HG03469 (cell line): ENCODE measurements around the gene TM7SF3.
A peak's percentile ranks its signal among the peaks of the same experiment; 100 is the strongest.

ENCODE experiments used
- ATAC-seq: cut with Tn5 transposase; IDR thresholded peaks from one replicate; pipeline ENCODE4 v1.9.1; 2021; ENCODE audit warnings: mild to moderate bottlenecking, moderate library complexity, moderate number of reproducible peaks; ENCODE audit not compliant: unreplicated experiment

The TM7SF3 gene

DNA sequence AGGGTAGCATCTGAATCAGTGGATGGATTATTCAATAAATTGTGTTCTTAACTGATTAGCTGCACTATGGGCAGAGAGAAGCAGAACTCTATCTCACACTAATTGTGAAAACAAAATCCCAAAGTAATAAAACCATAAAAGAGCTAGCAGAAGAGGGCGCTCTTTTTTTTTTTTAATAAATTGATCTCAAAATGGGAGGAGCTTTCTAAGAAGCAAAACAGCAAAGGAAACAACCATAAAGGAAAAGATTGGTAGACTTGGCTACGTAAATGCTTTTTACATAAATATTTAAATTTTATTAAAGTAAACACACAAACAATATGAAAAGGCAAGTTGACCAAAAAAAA, 1.5 kb upstream of the TM7SF3 start:
- no peak for ATAC-seq

DNA sequence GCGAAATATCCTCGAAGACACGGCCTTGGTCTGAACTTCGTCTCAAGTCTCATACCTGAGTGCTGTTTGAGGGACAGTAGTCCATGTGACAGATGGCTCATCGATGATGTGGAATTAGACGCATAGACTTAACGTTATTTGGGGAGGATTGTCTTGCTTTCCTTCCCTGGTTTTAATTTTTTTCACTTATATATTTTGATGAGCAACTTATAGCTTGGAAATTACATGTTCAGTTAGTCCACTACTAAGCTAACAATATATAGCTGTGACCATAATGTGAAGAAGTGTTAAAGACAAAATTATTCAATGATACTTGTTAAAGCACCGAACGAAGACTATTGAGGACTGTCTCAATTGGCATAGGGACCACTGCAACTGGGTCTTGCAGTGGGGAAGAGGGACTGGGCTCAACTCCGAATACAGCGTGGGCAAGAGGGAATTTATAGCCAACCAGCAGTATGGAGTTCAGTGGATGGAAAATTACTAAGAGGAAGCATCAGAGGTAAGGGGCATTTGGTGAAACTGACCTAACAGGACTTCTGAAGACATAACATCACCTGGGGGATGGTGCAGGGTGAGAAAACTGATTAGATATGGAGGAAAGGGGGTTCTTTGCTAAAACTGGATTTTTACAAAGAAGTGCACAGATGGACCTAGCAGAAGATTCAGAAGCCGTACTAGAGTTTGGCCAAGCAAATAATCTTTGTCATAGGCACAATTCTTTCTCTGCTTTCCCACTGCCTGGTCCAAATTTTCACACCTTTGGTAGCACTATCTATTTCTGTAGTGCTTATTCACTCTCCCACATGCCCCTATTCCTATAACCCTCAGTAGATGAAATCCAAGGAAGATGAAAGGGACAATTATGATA, 910 bp upstream of the TM7SF3 start:
- ATAC-seq = no peak

DNA sequence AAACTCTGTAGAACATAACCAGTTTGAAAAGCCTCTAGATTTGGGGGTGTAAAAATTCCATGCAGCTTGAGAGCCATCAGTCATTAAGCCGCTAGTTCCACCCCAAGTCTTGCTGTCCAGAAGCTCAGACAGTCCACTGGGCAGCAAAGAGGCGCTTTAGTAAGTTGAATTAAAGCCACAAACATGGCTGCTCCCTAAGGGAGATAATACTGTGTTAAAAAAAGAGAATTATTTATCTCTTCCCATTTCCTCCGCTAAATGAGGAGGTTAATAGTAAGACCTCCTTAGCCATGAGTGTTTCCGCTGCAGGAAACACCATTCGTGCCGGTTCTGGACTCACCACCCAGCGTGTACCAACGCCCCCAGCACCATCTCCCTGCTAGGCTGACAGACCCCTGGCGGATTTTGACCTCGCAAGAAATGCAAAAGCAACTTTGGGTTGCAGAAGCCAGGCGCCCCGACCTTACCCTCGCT, 536 bp downstream of the TM7SF3 start:
- ATAC-seq = peak; percentile 7

DNA sequence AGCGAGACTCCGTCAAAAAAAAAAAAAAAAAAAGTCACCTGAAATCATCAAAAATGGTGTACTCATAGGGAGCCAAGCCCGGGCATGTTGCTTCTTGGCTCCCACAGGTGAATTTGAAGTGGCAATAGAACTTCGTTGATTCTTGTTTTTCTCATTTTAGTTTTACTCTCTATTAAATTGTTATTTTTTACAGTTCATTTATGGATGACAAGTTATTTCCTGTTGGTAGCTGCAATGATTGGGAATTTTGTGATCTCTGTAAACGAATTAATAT, 1.3 kb downstream of the TM7SF3 start:
- no peak for ATAC-seq

DNA sequence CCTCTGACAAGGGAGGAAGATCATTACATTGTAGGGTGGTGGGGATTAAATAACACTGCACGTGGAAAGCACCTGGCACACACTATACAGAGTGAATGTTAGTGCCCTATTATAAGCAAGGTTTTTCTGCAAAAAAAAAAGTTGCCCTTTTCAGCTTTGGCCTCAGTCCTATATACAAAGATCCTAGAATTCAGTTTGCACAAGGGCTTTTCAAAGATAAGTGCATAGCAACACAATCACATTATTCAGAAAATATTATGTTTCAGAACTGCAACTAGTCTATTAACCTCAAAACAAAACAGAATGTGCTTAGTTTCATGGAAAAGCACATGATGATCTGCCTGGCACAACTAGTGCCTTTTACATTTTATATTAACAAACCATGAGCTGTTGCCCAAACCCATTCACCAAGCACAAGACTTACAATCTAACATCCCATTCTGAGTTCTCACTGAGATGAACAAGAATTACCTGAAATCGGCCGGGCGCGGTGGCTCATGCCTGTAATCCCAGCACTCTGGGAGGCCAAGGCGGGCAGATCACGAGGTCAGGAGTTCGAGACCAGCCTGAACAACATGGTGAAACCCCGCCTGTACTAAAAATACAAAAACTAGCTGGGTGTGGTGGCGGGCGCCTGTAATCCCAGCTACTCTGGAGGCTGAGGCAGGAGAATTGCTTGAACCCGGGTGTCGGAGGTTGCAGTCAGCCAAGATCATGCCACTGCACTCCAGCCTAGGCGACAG, 1.8 kb downstream of the TM7SF3 start:
- ATAC-seq = no peak

DNA sequence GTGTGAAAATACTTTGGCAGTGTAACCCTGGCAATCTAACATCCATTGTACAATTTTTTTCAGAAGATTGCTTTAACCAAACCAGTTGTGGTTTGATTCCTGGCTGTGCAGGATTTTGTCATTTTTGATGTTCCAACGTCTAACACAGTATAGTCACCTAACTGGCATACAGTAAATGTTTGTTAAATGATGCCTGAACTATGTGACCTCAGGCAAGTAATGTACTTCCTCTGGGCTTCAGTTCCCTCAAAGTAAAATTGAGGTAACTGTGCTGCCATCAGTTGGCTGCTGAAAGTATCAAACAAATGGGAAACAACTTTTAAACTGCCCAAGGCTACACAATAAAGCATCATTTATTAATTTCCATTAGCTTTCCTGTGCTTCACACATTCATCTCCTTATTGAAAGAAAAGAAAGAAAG, 4.3 kb downstream of the TM7SF3 start:
- ATAC-seq = no peak

DNA sequence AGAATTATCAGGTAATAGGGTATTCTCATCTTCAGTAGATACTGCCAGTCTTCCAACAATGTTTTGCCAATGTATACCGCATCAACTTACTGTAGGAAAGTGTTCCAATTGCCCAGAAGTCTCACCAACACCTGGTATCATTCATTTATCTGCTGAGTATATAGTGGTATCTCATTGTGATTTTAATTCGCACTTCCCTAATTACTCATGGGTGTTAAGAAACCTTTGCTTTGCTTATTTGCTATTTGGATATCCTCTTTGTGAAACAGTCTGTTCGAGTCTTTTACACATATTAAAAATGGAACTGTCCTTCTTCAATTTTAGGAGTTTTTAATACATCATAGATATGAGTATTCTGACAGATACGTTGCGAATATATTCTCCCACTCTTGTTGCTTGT, 6.1 kb downstream of the TM7SF3 start:
- no peak for ATAC-seq

DNA sequence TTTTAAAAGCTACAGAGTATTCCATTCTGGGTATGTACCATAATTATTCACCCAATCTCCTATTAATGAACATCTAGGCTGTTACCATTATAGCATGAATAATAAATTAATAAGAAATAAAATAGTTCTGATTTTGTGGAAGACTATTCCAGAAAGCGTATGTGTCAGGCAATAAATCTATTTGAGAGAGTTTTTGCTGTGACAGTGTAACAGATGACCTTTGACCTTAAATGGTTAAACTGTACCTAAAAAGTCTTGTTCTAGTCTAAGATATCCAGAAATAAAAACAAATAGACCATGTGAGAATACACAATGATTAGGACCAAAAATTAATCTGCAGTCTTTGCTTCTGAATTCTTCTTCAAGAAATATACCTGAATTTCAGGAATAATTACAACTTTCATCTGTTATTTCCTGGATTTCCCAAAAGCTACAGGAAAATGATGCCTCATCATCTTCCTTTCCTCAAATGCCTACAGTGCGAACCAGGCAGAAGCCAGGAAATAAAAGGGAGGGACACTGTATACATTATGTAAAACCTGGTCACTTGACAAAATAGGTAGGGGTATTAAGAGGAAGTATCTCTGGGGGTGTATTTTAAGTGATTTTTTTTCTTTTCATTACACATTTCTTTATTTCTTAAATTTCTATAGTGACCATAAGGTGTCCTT, 7.3 kb downstream of the TM7SF3 start:
- ATAC-seq = no peak

DNA sequence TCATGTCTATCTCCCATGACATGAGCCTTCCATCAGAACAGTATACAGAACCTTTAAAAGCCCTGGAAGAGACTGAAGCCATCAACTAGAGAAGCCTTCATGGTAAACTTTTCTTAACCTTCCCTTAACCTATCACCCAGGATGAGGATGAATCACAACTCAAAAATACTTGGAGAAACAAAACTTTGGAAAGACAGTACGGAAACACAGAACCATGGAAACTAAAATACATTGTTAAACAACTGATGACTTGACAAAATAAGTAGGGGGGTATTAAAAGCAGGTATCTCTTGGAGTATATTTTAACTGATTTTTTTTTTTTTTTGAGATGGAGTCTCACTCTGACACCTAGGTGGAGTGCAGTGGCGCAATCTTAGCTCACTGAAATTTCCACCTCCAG, 8.7 kb downstream of the TM7SF3 start:
- ATAC-seq = no peak

DNA sequence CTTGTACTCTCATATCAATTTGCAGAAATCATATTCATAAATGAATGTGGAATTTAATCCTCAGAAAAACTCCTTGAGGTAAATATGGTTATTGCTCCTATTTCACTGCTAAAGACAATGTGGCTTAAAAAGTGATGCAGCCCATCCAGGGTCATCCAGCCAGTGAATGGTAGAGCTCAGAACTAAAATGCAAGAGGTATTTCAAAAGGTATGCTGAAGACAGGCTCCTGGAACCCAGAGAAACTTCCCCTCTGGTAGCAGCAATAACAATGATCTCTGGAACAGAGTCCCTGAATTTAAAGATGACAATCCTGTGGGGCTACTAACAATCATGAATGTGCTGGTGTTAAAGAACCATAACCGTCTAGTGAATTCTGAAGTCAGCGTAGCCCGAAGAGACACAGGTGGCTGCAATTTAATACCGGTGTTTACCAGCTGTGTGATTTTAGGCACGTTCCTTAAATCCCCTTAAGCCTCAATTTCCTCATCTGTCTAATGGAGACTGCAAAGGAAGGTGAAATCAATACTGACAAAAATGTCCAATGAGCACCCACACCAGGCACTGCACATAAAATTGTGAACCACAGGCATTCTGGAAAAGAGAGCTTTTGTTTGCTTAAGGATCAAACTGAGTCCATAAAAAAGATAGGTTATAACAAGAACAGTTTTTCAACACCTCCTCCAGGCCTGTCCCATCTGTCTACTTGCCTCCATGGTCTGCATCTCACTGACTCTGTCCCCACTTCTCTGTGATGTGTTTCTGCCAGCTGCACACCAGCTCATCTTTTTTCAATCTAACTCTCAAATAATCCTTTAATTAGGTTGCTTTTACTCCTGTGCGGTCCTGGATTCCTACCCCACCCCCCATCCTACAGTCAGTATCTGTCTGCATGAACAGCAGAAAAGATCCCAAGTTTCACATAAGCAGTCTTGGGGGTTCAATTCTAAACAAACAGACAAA, 10.5 kb downstream of the TM7SF3 start:
- ATAC-seq = no peak

DNA sequence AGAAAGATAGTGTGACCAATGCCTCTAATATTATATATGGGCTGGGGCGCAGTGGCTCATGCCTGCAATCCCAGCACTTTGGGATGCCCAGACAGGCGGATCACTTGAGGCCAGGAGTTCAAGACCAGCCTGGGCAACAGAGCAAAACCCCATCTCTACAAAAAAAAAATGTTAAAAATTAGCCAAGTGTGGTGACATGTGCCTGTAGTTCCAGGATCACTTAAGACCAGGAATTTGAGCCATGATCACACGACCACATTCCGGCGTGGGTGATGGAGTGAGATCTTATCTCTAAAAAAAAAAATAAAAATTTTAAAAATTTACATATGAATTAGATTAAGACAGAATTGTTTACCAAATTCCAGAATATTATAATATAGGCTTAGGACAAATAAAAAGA, 12.0 kb downstream of the TM7SF3 start:
- no peak for ATAC-seq

DNA sequence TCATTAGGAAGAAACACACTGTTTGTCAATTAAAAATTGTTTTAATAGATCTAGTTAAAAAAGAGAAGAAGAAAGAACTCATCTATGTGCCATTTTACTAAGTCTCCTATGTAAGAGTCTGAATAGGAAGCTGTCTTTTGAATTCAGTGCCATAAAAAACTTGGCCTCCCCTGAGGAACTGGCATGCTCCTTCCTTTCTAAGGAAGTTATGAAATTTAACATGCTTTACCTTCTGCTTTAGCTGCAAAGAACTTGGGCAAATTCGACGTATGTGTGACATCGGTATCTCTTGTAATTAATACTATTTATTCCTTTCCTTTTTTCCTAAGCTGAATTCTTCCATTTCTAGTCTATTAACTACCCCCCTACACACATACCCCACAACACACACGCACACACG, 12.5 kb downstream of the TM7SF3 start:
- ATAC-seq = no peak

DNA sequence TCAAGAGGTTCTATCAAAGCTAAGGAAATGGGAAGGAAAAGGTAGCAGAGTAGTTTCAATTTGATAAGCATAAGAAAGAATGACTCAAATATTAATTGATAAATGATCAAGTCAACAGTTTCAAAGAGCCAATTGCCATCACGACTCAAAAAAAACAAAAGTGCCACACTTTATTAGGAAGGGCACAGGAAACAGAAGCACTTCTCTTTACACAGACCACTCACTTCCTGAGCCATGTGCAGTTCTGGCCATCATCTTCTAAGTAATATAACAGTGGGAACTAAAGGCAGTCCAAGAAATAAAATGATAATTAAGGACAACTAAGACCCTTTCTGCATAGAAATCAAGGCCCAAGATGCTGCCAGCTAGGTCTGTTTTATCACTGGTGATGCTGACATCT, 13.2 kb downstream of the TM7SF3 start:
- no peak for ATAC-seq

DNA sequence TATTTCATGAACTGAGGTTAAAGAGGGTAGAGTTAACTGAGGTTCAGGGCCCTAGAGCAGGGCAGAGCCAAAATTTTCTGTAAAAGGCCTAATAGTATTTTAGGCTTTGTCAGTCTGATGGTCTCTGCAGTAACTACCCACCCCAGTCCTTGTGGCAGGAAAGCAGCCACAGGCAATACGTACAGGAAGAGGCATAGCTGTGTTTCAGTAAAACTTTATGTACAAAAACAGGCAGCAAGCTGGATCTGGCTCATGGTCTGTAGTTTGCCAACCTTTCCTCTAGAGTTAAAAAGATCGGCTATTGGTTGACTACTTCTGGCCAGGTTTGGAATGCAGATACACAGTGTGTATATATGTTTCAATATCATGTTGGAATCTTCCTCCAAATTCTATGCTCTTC, 17.2 kb downstream of the TM7SF3 start:
- no peak for ATAC-seq

DNA sequence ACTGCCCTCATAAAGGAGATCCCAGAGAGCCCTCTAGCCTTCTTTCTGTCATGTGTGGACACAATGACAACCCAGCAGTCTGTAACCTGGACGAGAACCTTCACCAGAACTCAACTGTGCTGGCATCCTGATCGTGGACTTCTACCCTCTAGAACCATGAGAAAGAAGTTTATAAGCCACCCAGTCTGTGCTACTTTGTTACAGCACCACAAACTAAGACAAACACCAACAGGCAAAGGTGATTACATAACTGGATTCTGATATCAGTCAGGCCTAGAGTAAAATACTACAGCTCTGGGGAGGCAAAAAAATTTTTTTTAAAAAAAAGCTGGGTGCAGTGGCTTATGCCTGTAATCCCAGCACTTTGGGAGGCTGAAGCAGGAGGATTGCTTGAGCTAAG, 18.5 kb downstream of the TM7SF3 start:
- no peak for ATAC-seq

DNA sequence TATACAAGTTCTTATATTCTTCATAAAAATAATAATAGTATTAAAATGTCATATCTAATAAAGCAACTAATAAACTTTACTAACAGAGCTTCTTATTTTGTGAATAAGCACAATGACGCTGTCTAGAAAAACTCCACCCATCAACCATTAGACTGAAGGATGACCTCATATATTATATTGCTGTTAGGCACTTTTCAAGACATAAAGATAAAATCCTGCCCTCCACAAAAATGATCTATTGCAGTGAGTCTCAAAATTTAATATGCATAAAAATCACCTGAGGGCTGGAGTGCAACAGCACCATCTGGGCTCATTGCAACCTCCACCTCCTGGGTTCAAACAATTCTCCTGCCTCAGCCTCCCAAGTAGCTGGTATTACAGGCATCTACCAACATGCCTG, 20.1 kb downstream of the TM7SF3 start:
- no peak for ATAC-seq

DNA sequence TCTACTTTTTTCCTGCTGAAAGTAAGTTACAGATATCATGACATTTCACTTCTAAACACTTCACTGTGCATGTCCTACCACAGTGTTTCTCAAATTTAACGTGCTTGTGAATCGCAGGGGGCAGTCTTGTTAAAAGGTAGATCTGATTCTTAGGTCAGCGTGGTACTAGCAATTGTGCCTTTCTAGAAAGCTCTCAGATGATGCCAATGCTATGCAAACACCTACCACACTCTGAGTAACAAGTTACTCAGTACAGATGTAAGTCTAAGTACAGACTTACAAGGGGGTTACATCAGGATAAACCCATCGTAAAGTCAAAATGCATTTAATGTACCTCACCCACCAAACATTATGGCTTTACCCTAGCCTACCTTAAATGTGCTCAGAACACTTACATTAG, 22.4 kb downstream of the TM7SF3 start:
- no peak for ATAC-seq

DNA sequence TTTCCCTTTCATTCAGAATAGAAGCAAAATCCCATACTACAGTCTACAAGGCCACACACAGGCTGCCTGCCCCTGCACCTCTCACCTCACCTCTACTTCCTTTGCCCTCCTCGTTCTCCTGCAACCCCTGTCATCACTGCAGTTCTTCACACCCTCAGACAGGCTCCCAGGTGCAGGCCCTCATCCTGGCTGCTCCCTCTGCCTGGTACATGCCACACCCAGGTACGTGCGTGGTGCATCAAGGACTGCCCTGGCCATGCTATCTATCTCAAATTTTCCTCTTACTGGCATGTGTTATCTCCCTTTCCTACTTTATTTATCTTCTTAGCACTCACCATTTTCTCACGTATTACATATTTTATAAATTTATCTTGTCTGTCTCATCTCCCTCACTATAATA, 24.3 kb downstream of the TM7SF3 start:
- no peak for ATAC-seq

DNA sequence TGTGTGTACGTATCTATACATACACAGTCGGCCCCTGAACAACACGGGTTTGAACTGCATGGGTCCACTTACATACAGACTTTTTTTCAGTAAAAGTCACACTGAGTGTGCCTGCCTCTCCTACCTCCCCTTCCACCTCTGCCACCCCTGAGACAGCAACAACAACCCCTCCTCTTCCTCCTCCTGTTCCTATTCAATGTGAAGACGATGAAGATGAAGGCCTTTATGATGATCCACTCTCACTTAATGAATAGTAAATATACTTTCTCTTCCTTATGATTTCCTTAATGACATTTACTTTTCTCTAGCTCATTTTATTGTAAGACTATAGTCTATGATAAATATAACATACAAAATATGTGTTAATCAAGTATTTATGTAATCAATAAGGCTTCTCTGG, 25.5 kb downstream of the TM7SF3 start:
- ATAC-seq = no peak

DNA sequence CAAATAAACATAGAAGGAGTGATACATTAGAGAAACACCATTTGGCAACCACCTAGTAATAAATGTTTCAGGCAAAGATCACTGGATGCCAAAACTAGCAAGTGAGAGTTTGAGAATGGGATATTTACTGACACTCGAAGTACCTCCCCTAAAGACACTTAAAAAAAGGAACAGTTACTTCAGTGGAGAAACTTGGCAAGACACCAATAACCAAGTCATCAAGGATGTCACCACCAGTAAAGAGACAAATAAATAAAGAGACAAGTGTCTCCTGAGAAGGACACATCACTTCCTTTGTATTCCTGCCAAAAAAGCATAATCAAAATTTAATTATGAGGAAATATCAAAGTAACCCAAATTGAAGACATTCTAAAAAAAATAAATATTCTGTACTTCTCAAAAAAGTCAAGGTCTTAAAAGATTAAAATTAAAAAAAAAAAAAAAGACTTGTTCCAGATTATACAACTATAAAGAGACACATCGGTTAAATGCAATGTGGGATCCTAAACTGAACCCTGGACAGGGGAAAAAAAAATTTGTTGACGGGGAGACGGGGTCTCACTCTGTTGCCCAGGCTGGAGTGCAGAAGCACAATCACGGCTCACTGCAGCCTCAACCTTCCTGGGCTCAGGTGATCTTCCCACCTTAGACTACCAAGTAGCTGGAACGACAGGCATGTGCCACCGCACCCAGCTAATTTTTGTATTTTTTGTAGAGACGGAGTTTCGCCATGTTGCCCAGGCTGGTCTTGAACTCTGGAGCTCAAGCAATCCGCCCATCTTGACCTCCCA, 26.4 kb downstream of the TM7SF3 start:
- ATAC-seq = no peak
